IPS-18a (cell line): ENCODE measurements around the gene OR6B3.

ENCODE experiments used
- H3K27ac ChIP-seq: one replicate; pipeline ENCODE4 v1.5.1; 2013; ENCODE audit warnings: low read length
- H3K27me3 ChIP-seq: one replicate; pipeline ENCODE4 v1.6.1; 2013; ENCODE audit warnings: mild to moderate bottlenecking, low read length; ENCODE audit not compliant: control insufficient read depth, insufficient read depth
- H3K36me3 ChIP-seq: one replicate; pipeline ENCODE4 v1.6.1; 2013; ENCODE audit warnings: low read depth, low read length; ENCODE audit not compliant: control insufficient read depth
- H3K4me1 ChIP-seq: one replicate; pipeline ENCODE4 v1.6.1; 2013; ENCODE audit warnings: low read depth, low read length; ENCODE audit not compliant: control insufficient read depth
- H3K4me3 ChIP-seq: one replicate; pipeline ENCODE4 v1.5.1; 2013; ENCODE audit warnings: low read length
- H3K9ac ChIP-seq: one replicate; pipeline ENCODE4 v1.6.1; 2013; ENCODE audit warnings: mild to moderate bottlenecking, low read length, moderate library complexity
- H3K9me3 ChIP-seq: one replicate; pipeline ENCODE4 v1.6.1; 2013; ENCODE audit warnings: low read depth, low read length; ENCODE audit not compliant: control insufficient read depth

Gene OR6B3

DNA sequence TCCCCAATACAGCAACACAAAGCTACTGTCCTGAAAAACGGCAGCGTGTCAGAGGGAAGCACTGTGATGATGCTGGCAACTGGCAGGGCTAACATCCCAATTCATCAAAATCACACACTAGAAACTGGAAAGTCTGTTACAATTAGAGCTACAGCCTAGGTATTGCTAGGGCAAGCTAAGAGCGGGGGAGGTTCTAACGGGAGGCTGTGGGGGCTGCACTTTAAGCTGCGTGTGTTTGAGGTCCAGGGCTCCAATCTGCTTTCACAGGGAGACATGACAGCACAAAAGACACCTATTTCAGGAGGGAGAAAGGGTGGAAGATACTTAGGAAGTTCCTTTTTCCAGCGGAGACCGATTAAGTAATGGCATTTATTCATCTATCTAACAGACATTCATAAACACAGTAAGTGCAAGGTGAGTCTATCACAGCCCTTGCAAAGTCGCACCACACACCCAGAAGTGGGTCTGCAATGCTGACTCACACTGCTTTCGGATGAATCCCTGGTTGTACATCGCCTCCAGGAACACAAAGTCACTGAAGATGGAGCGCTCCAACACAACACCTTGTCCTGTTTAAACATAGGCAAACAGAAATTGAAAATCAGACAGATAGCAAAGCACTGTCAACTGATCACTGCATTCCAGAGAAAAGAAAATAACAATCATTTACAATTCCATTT lies 35.1 kb downstream of the OR6B3 start:
- Histone ChIP-seq H3K4me1 (no peaks in the 10 kb centered on the region), H3K9ac (no peak overlapping the region), H3K36me3 (peaks cover 59% of the 10 kb centered on the region), H3K27me3 (no peaks in the 10 kb centered on the region), H3K9me3 (no peaks in the 10 kb centered on the region), H3K27ac (no peak overlapping the region), H3K4me3 (no peak overlapping the region)

DNA sequence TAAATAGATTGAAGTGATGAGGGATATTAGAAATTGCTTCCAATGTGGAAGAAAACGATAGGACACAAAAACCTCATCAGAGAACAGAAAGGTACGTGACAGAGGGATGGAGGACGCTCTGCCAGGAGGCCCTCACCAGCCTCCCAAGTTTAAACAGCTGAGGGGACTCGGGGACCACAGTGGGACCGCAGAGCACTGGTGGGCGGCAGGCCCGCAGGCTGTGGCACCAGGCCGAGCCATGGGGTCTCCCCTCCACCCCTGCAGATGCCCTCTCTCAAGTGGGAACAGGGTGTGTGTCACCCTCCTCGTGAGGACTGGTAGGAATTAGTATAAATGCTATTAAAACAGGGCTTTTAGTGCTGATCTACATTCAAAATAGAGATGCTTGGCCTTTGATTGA lies 39.0 kb downstream of the OR6B3 start:
- Histone ChIP-seq H3K4me3 (no peak overlapping the region), H3K9me3 (no peaks in the 10 kb centered on the region), H3K9ac (no peak overlapping the region), H3K27ac (no peak overlapping the region), H3K36me3 (peaks cover 74% of the 10 kb centered on the region), H3K4me1 (no peaks in the 10 kb centered on the region), H3K27me3 (no peaks in the 10 kb centered on the region)

DNA sequence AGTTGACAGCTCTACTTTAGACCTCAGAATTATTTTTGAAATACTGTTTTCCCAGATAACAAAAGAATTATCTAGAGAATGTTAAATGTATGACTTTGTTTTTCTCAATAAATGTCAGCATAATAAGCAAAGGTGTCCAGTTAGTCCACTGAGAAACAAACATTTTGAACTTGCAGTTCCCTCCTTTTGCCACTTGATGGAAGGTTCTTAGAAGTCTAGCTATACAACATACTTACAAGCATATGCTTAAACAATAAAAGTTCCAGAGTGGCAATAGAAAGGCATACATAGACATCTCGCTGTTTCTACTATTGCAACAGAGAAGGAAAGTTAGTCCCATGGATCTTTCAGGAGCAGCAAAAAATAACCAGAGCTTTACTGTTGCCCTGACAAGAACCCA lies 40.0 kb downstream of the OR6B3 start:
- no peaks in the 10 kb centered on the region for H3K4me1 ChIP-seq

DNA sequence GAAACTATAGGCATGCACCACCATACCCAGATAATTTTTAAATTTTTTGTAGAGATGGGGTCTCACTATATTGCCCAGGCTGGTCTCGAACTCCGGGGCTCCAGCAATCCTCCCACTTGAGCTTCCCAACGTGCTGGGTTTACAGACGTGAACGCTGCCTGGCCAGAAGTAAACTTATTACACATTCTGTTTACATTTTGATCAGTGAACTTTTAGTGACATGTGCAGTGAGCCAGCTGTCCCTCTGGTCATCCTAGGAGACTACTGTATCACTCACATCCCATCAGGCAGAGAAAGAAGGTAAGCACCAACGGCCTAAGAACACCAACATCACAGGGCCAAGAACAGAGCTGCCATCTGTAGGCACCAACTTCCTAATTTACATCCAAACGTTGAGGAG lies 50.3 kb downstream of the OR6B3 start:
- Histone ChIP-seq H3K4me3 (no peak overlapping the region), H3K36me3 (peaks cover 65% of the 10 kb centered on the region), H3K27ac (no peak overlapping the region), H3K9ac (no peak overlapping the region), H3K9me3 (no peaks in the 10 kb centered on the region), H3K27me3 (no peaks in the 10 kb centered on the region), H3K4me1 (no peaks in the 10 kb centered on the region)

More for the DNA sequence above, 40.0 kb downstream of the OR6B3 start:
- H3K9me3 ChIP-seq, result no peaks in the 10 kb centered on the region
- no peak overlapping the region for H3K9ac ChIP-seq
- H3K27me3 ChIP-seq, result no peaks in the 10 kb centered on the region
- H3K27ac ChIP-seq, result no peak overlapping the region
- peaks cover 77% of the 10 kb centered on the region for H3K36me3 ChIP-seq
- H3K4me3 ChIP-seq, result no peak overlapping the region

DNA sequence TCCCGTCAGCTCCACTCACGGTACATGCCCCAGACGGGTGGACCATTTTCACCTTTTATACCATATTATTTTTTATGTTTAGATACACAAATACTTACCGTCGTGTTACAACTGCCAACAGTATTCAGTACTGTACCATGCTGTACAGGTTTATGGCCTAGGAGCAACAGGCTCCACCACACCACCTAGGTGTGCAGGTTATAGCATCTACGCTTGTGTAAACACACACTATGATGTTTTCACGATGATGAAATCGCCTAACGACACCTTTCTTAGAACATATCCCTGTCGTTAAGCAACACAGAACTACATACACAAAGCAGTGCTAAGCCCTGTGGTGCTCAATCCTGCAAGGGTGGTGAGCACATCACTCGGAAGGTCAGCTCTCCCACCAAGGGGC lies 52.6 kb downstream of the OR6B3 start:
- no peaks in the 10 kb centered on the region for H3K27me3 ChIP-seq
- no peak overlapping the region for H3K9ac ChIP-seq
- no peaks in the 10 kb centered on the region for H3K4me1 ChIP-seq
- no peaks in the 10 kb centered on the region for H3K9me3 ChIP-seq
- peaks cover 58% of the 10 kb centered on the region for H3K36me3 ChIP-seq
- H3K27ac ChIP-seq, result no peak overlapping the region
- no peak overlapping the region for H3K4me3 ChIP-seq

DNA sequence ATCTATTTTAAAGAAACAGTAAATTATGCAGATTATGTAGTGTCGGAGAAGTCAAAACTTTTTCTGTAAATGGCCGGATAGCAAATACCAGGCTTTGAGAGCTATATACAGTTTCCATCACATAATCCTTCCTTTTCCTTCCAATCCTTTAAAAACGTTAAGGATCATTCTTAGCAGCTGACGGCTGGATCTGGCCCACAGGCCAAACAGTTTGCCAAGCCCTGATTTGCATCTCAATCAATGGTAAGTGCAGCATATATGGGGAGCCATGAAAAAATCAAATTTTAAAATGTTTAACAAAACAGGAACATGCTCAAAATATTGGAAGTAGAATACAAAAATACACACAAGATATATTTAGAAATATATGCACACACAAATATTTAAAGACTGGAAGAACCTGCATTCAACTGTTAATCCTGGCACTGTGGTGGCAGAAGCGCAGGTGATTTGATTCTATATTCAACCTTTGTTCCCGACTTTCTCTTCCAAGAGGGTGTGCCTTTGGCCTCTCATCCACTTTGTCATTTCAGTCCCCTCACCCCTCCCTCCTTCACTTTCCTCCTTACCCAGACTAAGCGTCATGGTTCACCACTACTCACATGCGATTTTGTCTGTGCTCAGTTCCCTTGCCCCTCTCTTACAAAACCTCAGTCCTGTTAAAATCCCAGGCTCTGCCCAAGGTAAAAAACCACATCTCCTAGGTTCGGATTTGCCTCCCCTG lies 55.5 kb downstream of the OR6B3 start:
- no peaks in the 10 kb centered on the region for H3K27me3 ChIP-seq
- peaks cover 37% of the 10 kb centered on the region for H3K36me3 ChIP-seq
- H3K27ac ChIP-seq, result no peak overlapping the region
- no peak overlapping the region for H3K4me3 ChIP-seq
- H3K4me1 ChIP-seq, result no peaks in the 10 kb centered on the region
- H3K9ac ChIP-seq, result no peak overlapping the region
- no peaks in the 10 kb centered on the region for H3K9me3 ChIP-seq
